GM13976 (cell line): ENCODE results near the gene MARCO.

ENCODE experiments used
- DNase-seq: peaks from one replicate; pipeline ENCODE4 v3.0.0; 2012; ENCODE audit warnings: low spot score
- CTCF ChIP-seq: IDR thresholded peaks from 2 replicates; pipeline ENCODE4 v1.5.1; 2012; ENCODE audit warnings: borderline replicate concordance, mild to moderate bottlenecking; ENCODE audit not compliant: insufficient read depth; ENCODE audit errors: extremely low read depth, missing control alignments, control extremely low read depth
- in situ Hi-C: fragments of 300-500 bp; cut with MboI; formaldehyde crosslinking; loops from one replicate; pipeline ENCODE4 v1.12.0; 2022; ENCODE audit warnings: low sequenced_read_pairs, mixed read lengths, inconsistent platforms; ENCODE audit not compliant: unreplicated experiment

The MARCO gene

GRCh38 chr2:118925476-118925875, 16.5 kb upstream of the MARCO start:
- DNase-seq, result no peak
- no peak for TF ChIP-seq CTCF
- in situ Hi-C loops, result no loop called here

GRCh38 chr2:118925981-118926380, 16.0 kb upstream of the MARCO start:
- in situ Hi-C loops, result no loop called here
- no peak for DNase-seq
- no peak for TF ChIP-seq CTCF

DNA sequence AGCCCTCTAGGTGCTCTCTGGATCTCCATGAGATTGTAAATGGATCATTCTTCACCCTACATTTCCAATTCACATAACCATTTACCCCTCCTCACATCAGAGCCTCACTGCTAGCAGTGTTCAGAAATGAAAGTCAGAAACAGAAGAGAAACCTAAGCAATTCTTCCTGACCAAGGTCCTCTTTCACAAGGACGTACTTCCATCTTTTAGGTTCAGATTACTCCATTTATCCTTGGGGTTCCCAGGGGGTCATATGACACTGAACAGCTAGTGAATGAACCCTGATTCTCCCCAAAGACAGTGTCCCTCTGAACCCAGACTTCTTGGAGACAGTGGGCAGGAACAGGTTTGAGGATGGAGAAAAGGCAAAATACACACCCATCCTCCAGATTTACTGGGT, 12.9 kb upstream of the MARCO start:
- in situ Hi-C loops, result no loop called here
- DNase-seq, result no peak
- TF ChIP-seq CTCF, result no peak

GRCh38 chr2:118932949-118933348, 9.0 kb upstream of the MARCO start:
- no peak for TF ChIP-seq CTCF
- in situ Hi-C loops, result no loop called here
- DNase-seq, result no peak

DNA sequence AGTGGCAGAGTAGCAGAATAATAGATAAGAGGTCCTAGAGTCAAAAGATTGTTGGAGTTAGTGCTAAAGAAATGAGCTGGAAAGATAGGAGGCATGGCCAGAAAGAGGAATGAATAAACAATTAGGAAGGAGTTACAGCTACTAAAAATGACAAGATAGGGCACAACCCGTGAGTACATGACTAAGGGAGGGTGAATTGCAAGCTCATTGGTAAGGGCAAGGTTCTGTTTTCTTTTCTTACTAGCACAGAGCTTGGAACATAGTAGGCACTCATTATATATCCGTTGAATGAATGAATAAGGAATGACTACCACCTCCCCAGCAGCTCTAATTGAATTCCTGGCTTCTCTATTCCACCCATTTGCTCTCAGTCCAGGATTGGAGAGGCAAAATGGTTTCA, 5.7 kb upstream of the MARCO start:
- no peak for DNase-seq

GRCh38 chr2:118936936-118937335, 5.1 kb upstream of the MARCO start:
- no peak for DNase-seq
- TF ChIP-seq CTCF, result no peak
- in situ Hi-C loops, result no loop called here

More for the DNA sequence above, 5.7 kb upstream of the MARCO start:
- TF ChIP-seq CTCF, result no peak
- in situ Hi-C loops, result no loop called here

DNA sequence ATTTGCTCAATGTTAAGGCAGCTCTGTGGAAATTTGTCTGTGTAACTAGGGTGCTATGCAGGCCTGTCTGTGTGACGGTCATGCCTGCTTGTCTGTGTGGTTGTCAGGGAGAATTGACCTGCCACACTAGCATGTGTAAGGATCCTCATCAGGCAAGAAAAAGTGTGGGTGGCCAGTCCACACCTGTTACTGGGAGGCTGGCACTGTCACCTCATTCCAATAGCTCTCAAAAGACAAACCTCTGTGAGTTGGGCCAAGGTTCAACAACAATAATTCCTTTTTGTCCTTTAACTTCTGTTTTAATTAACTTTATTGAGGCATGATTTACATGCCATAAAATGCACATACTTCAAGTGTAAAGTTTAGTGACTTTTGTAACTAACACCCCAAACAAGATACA, 4.2 kb upstream of the MARCO start:
- DNase-seq, result no peak
- TF ChIP-seq CTCF, result no peak
- in situ Hi-C loops, result no loop called here
